Measurements from ENCODE around the gene MDM1. TPM values are rescaled to one million over a fixed set of nuclear protein-coding genes. Genes with fewer than 3 reads are reported as not detected.

MDM1 gene
- total and polyA plus RNA-seq, 2 experiments from 2014 or later = 13.6 to 18.9 TPM

- TF ChIP-seq ZNF114 (CRISPR knock-in tag; IDR thresholded peaks at IDR 0.05) = no peak
Observed at GRCh38 chr12:68344126-68344525, 12.0 kb upstream of the MDM1 start (continued).

- no peak overlapping the region for H3K4me3 Mint-ChIP-seq
Observed at GRCh38 chr12:68342966-68343365, 10.8 kb upstream of the MDM1 start.

More at GRCh38 chr12:68342966-68343365, 10.8 kb upstream of the MDM1 start:
- ATAC-seq = no peak
- Mint-ChIP-seq H3K9me3 (no peaks in the 10 kb centered on the region), H3K27me3 (ENCODE audit: insufficient read depth, low read depth, poor library complexity) (no peaks in the 10 kb centered on the region), H3K36me3 (ENCODE audit: low read depth) (no peaks in the 10 kb centered on the region), H3K27ac (no peak overlapping the region), H3K4me1 (peaks cover 19% of the 10 kb centered on the region)
- Histone ChIP-seq H2AFZ (no peak overlapping the region), H3K4me1 (ENCODE audit: insufficient read depth) (peaks cover 10% of the 10 kb centered on the region), H3K27me3 (ENCODE audit: insufficient read depth) (no peaks in the 10 kb centered on the region), H3F3A (replicated peaks; ENCODE audit: low read depth) (no peaks in the 10 kb centered on the region), H3K4me2 (no peak overlapping the region), H4K20me1 (replicated peaks; ENCODE audit: insufficient read depth) (no peaks in the 10 kb centered on the region), H3K9me2 (ENCODE audit: insufficient read depth) (no peaks in the 10 kb centered on the region), H3K27ac (ENCODE audit: low read depth) (no peak overlapping the region), H3K36me3 (ENCODE audit: insufficient read depth) (no peaks in the 10 kb centered on the region), H3K4me3 (no peak overlapping the region), H3K79me2 (replicated peaks; ENCODE audit: insufficient read depth) (no peaks in the 10 kb centered on the region)
- DNase-seq (ENCODE audit: low spot score) = no peak
- TF ChIP-seq EZH2 (IDR thresholded peaks at IDR 0.05; ENCODE audit: low read depth, unreplicated experiment) (no peak), CREB1 (CRISPR knock-in tag; IDR thresholded peaks at IDR 0.05; ENCODE audit: low read depth) (no peak), ZNF462 (CRISPR knock-in tag; IDR thresholded peaks at IDR 0.05) (no peak), ZNF114 (CRISPR knock-in tag; IDR thresholded peaks at IDR 0.05) (no peak), EZH2phosphoT487 (IDR thresholded peaks at IDR 0.05; ENCODE audit: unreplicated experiment) (no peak), JUNB (IDR thresholded peaks at IDR 0.05; ENCODE audit: unreplicated experiment) (no peak)

Data from GM23338 (cell line).